H9 (cell line): Measurements from ENCODE around the gene UNCX. TPM values are rescaled to one million over a fixed set of nuclear protein-coding genes. Genes with fewer than 3 reads are reported as not detected.

Experiments
- DNase-seq: peaks from one replicate; pipeline ENCODE4 v3.0.0-alpha.2; 2017
- H2AFZ ChIP-seq: one replicate; pipeline ENCODE4 v1.6.1; 2013; ENCODE audit warnings: mild to moderate bottlenecking, low read length, control low read depth, moderate library complexity
- H2AK5ac ChIP-seq: 2 replicates; pipeline ENCODE4 v1.6.1; 2013; ENCODE audit warnings: low read length, control low read depth, mixed read lengths; ENCODE audit not compliant: insufficient read length
- H2BK120ac ChIP-seq: one replicate; pipeline ENCODE4 v1.6.1; 2013; ENCODE audit warnings: low read depth, mild to moderate bottlenecking, low read length, control low read depth, inconsistent platforms; ENCODE audit not compliant: poor library complexity, severe bottlenecking
- H2BK12ac ChIP-seq: 2 replicates; pipeline ENCODE4 v1.6.1; 2013; ENCODE audit warnings: low read length, control low read depth, mixed read lengths, low read depth; ENCODE audit not compliant: insufficient read length
- H2BK15ac ChIP-seq: 2 replicates; pipeline ENCODE4 v1.6.1; 2013; ENCODE audit warnings: low read depth, low read length, control low read depth
- H2BK20ac ChIP-seq: one replicate; pipeline ENCODE4 v1.6.1; 2013; ENCODE audit warnings: low read depth, mild to moderate bottlenecking, low read length, control low read depth, inconsistent platforms; ENCODE audit not compliant: poor library complexity, severe bottlenecking
- H2BK5ac ChIP-seq: 2 replicates; pipeline ENCODE4 v1.6.1; 2013; ENCODE audit warnings: low read length, control low read depth, mixed read lengths; ENCODE audit not compliant: insufficient read length
- H3K14ac ChIP-seq: 2 replicates; pipeline ENCODE4 v1.6.1; 2013; ENCODE audit warnings: low read length, control low read depth; ENCODE audit not compliant: insufficient read depth
- H3K18ac ChIP-seq: 2 replicates; pipeline ENCODE4 v1.6.1; 2013; ENCODE audit warnings: low read depth, mild to moderate bottlenecking, mixed read lengths, low read length, control low read depth; ENCODE audit not compliant: insufficient read length
- H3K23ac ChIP-seq: 2 replicates; pipeline ENCODE4 v1.6.1; 2013; ENCODE audit warnings: low read length, control low read depth, mixed read lengths, low read depth; ENCODE audit not compliant: insufficient read length
- H3K23me2 ChIP-seq: 2 replicates; pipeline ENCODE4 v1.6.1; 2013; ENCODE audit warnings: low read depth, mild to moderate bottlenecking, mixed read lengths, low read length, control low read depth; ENCODE audit not compliant: insufficient read length, poor library complexity, severe bottlenecking
- H3K27ac ChIP-seq: 2 replicates; pipeline ENCODE4 v1.5.1; 2013; ENCODE audit warnings: low read length, control low read depth, mixed read lengths, low read depth; ENCODE audit not compliant: insufficient read length
- H3K27me3 ChIP-seq: 2 replicates; pipeline ENCODE4 v1.6.1; 2013; ENCODE audit warnings: low read length, control low read depth, inconsistent platforms; ENCODE audit not compliant: insufficient read depth
- H3K4ac ChIP-seq: 2 replicates; pipeline ENCODE4 v1.6.1; 2013; ENCODE audit warnings: low read depth, mild to moderate bottlenecking, control low read depth, inconsistent platforms, low read length, moderate library complexity
- H3K4me1 ChIP-seq: 2 replicates; pipeline ENCODE4 v1.6.1; 2013; ENCODE audit warnings: low read length, control low read depth, inconsistent platforms; ENCODE audit not compliant: insufficient read depth
- H3K4me2 ChIP-seq: 2 replicates; pipeline ENCODE4 v1.6.1; 2013; ENCODE audit warnings: low read length, control low read depth, mixed read lengths; ENCODE audit not compliant: insufficient read length, insufficient read depth
- H3K56ac ChIP-seq: 2 replicates; pipeline ENCODE4 v1.6.1; 2013; ENCODE audit warnings: low read depth, mild to moderate bottlenecking, mixed read lengths, low read length, control low read depth; ENCODE audit not compliant: insufficient read length
- H3K79me1 ChIP-seq: 2 replicates; pipeline ENCODE4 v1.6.1; 2013; ENCODE audit warnings: low read depth, mild to moderate bottlenecking, moderate library complexity, low read length, control low read depth, inconsistent platforms; ENCODE audit not compliant: insufficient read depth, poor library complexity, severe bottlenecking
- H3K79me2 ChIP-seq: 2 replicates; pipeline ENCODE4 v1.6.1; 2013; ENCODE audit warnings: low read length, control low read depth, inconsistent platforms; ENCODE audit not compliant: insufficient read depth
- H3K9ac ChIP-seq: 2 replicates; pipeline ENCODE4 v1.6.1; 2013; ENCODE audit warnings: low read length, control low read depth, mixed read lengths; ENCODE audit not compliant: insufficient read length; ENCODE audit errors: extremely low read depth
- H3K9me3 ChIP-seq: one replicate; pipeline ENCODE4 v1.6.1; 2013; ENCODE audit warnings: low read depth, low read length, inconsistent platforms; ENCODE audit not compliant: control insufficient read depth
- H3T11ph ChIP-seq: one replicate; pipeline ENCODE4 v1.6.1; 2013; ENCODE audit warnings: mild to moderate bottlenecking, low read length, control low read depth, inconsistent platforms
- H4K20me1 ChIP-seq: one replicate; pipeline ENCODE4 v1.6.1; 2013; ENCODE audit not compliant: control insufficient read depth, insufficient read length, insufficient read depth
- H4K5ac ChIP-seq: 2 replicates; pipeline ENCODE4 v1.6.1; 2013; ENCODE audit warnings: low read depth, mild to moderate bottlenecking, mixed read lengths, low read length, control low read depth; ENCODE audit not compliant: insufficient read length
- H4K8ac ChIP-seq: replicated peaks from 2 replicates; pipeline ENCODE4 v1.6.1; 2013; ENCODE audit warnings: low read length, control low read depth, mixed read lengths, low read depth; ENCODE audit not compliant: insufficient read length
- H4K91ac ChIP-seq: 2 replicates; pipeline ENCODE4 v1.6.1; 2013; ENCODE audit warnings: low read depth, mild to moderate bottlenecking, moderate library complexity, mixed read lengths, low read length, control low read depth; ENCODE audit not compliant: insufficient read length
- H3K27ac Mint-ChIP-seq, 3 experiments: 2 replicates in 2 of 3; 3 replicates in 1 of 3; pipeline ENCODE4 v1.8.0; 2020 to 2021; ENCODE audit warnings: mixed read lengths in 3 of 3, mild to moderate bottlenecking in 1 of 3, moderate library complexity in 1 of 3
- H3K27me3 Mint-ChIP-seq: 2 replicates; pipeline ENCODE4 v1.8.0; 2021; ENCODE audit warnings: low read depth, mild to moderate bottlenecking, moderate library complexity, mixed read lengths
- H3K36me3 Mint-ChIP-seq, 3 experiments: 2 replicates in 2 of 3; 3 replicates in 1 of 3; pipeline ENCODE4 v1.8.0; 2020 to 2021; ENCODE audit warnings: low read depth in 3 of 3, mixed read lengths in 3 of 3; ENCODE audit not compliant: insufficient read depth in 1 of 3
- H3K4me1 Mint-ChIP-seq, 2 experiments: 2 replicates each; pipeline ENCODE4 v1.8.0; 2020; ENCODE audit warnings: mixed read lengths in 2 of 2
- H3K4me3 Mint-ChIP-seq, 2 experiments: 2 replicates in 1 of 2; 3 replicates in 1 of 2; pipeline ENCODE4 v1.8.0; 2020 to 2021; ENCODE audit warnings: mild to moderate bottlenecking in 2 of 2, mixed read lengths in 2 of 2, moderate library complexity in 1 of 2
- H3K9me3 Mint-ChIP-seq, 2 experiments: 2 replicates in 1 of 2; 3 replicates in 1 of 2; pipeline ENCODE4 v1.8.0; 2020; ENCODE audit warnings: mild to moderate bottlenecking in 2 of 2, mixed read lengths in 2 of 2, moderate library complexity in 1 of 2
- CTCF ChIP-seq: fragments of 200-600 bp; sonication (generic); conservative IDR thresholded peaks from 3 replicates; pipeline ENCODE4 v1.8.0; 2021; ENCODE audit warnings: antibody characterized with exemption, mild to moderate bottlenecking
- WGBS: extraction: QIAGEN DNeasy Blood & Tissue Kit; methylation state at CpG from one replicate; pipeline ENCODE4 v1.1.7; 2013; ENCODE audit warnings: missing lambda C conversion rate, low lambda C conversion rate, mixed read lengths; ENCODE audit not compliant: insufficient read length; ENCODE audit errors: extremely low coverage; 5-methylcytosine and 5-hydroxymethylcytosine counted together
- total RNA-seq: library from RNA; stranded (reverse); gene quantifications from 2 replicates; pipeline ENCODE4 v1.2.1, GENCODE V29; 2021

UNCX gene
- total RNA-seq, 1 experiment from 2014 or later, result not detected

GRCh38 chr7:1264345-1265280, 31.9 kb downstream of the UNCX start:
- no peak for DNase-seq
- no peak overlapping the region for H3K4me3 Mint-ChIP-seq
- no peak overlapping the region for H4K8ac ChIP-seq
- no peaks in the 10 kb centered on the region for H3K79me1 ChIP-seq
- H2AK5ac ChIP-seq, result no peak overlapping the region
- no peak overlapping the region for H2BK5ac ChIP-seq
- peaks cover 33% of the 10 kb centered on the region for H3K27me3 Mint-ChIP-seq
- H3K9me3 ChIP-seq, result no peaks in the 10 kb centered on the region
- no peak overlapping the region for H2BK12ac ChIP-seq
- WGBS, result no CpG with 5 or more reads among the region's 30 CpGs
- H3K4me1 ChIP-seq, result no peaks in the 10 kb centered on the region
- H3K14ac ChIP-seq, result no peak overlapping the region
- H3K27ac ChIP-seq, result no peak overlapping the region
- no peak overlapping the region for H3K4ac ChIP-seq
- no peak overlapping the region for H3K4me2 ChIP-seq
- no peaks in the 10 kb centered on the region for H3K36me3 Mint-ChIP-seq
- H3K27me3 ChIP-seq, result no peaks in the 10 kb centered on the region
- H2BK20ac ChIP-seq, result no peak overlapping the region
- H4K5ac ChIP-seq, result no peak overlapping the region
- H3K4me1 Mint-ChIP-seq, result no peaks in the 10 kb centered on the region
- no peaks in the 10 kb centered on the region for H3K23me2 ChIP-seq
- H3K56ac ChIP-seq, result no peak overlapping the region
- no peaks in the 10 kb centered on the region for H4K20me1 ChIP-seq
- H3K9me3 Mint-ChIP-seq, result no peaks in the 10 kb centered on the region
- no peak overlapping the region for H3T11ph ChIP-seq
- H2BK120ac ChIP-seq, result no peak overlapping the region
- no peak overlapping the region for H3K9ac ChIP-seq
- H2BK15ac ChIP-seq, result no peak overlapping the region
- TF ChIP-seq CTCF, result no peak
- H3K27ac Mint-ChIP-seq, result no peak overlapping the region
- no peak overlapping the region for H4K91ac ChIP-seq
- H3K79me2 ChIP-seq, result no peaks in the 10 kb centered on the region
- H3K18ac ChIP-seq, result no peak overlapping the region
- no peak overlapping the region for H2AFZ ChIP-seq
- H3K23ac ChIP-seq, result no peak overlapping the region
